Neuronal stem cell (in vitro differentiated cells): Measurements from ENCODE around the gene HSD17B8.

Source experiments
- DNase-seq: peaks from one replicate; pipeline ENCODE4 v3.0.0-alpha.2; 2013; ENCODE audit warnings: low spot score
- H2AFZ ChIP-seq: one replicate; pipeline ENCODE4 v1.6.1; 2013; ENCODE audit warnings: mild to moderate bottlenecking, low read length, inconsistent platforms
- H2AK5ac ChIP-seq: 2 replicates; pipeline ENCODE4 v1.6.1; 2013; ENCODE audit warnings: low read depth, mild to moderate bottlenecking, inconsistent platforms, low read length, moderate library complexity, mixed read lengths
- H2BK120ac ChIP-seq: 2 replicates; pipeline ENCODE4 v1.6.1; 2013; ENCODE audit warnings: low read depth, mild to moderate bottlenecking, inconsistent platforms, low read length, moderate library complexity, mixed read lengths
- H2BK12ac ChIP-seq: one replicate; pipeline ENCODE4 v1.6.1; 2013; ENCODE audit warnings: low read length, inconsistent platforms
- H2BK15ac ChIP-seq: 2 replicates; pipeline ENCODE4 v1.6.1; 2013; ENCODE audit warnings: mild to moderate bottlenecking, low read length, inconsistent platforms, mixed read lengths
- H2BK5ac ChIP-seq: one replicate; pipeline ENCODE4 v1.6.1; 2013; ENCODE audit warnings: inconsistent platforms, mild to moderate bottlenecking, low read length, moderate library complexity
- H3K14ac ChIP-seq: one replicate; pipeline ENCODE4 v1.6.1; 2013; ENCODE audit warnings: low read length, inconsistent platforms
- H3K18ac ChIP-seq: 2 replicates; pipeline ENCODE4 v1.6.1; 2013; ENCODE audit warnings: low read length, inconsistent platforms
- H3K23ac ChIP-seq: 2 replicates; pipeline ENCODE4 v1.6.1; 2013; ENCODE audit warnings: low read depth, mild to moderate bottlenecking, mixed read lengths, low read length, inconsistent platforms; ENCODE audit not compliant: poor library complexity
- H3K27ac ChIP-seq: replicated peaks from 3 replicates; pipeline ENCODE4 v1.5.1; 2013; ENCODE audit warnings: low read length, inconsistent platforms
- H3K27me3 ChIP-seq, 3 experiments: 2 replicates each; pipeline ENCODE4 v1.6.1; 2013; ENCODE audit warnings: low read length in 3 of 3, mild to moderate bottlenecking in 2 of 3, inconsistent platforms in 1 of 3, low read depth in 1 of 3, mixed read lengths in 1 of 3, moderate library complexity in 1 of 3; ENCODE audit not compliant: control insufficient read depth in 3 of 3, insufficient read depth in 3 of 3
- H3K36me3 ChIP-seq, 2 donors: replicated peaks in 1 of 2; 2 replicates each; pipeline ENCODE4 v1.6.1; 2013; ENCODE audit warnings: low read length in 2 of 2; ENCODE audit not compliant: control insufficient read depth in 2 of 2, insufficient read depth in 2 of 2
- H3K4ac ChIP-seq: 2 replicates; pipeline ENCODE4 v1.6.1; 2013; ENCODE audit warnings: inconsistent platforms, mild to moderate bottlenecking, low read length, moderate library complexity
- H3K4me1 ChIP-seq, 2 donors: 1 replicate in 1 of 2; 2 replicates in 1 of 2; pipeline ENCODE4 v1.6.1; 2013; ENCODE audit warnings: low read length in 2 of 2, low read depth in 1 of 2; ENCODE audit not compliant: control insufficient read depth in 2 of 2, insufficient read depth in 1 of 2
- H3K4me2 ChIP-seq: one replicate; pipeline ENCODE4 v1.6.1; 2013; ENCODE audit warnings: mild to moderate bottlenecking, low read length, inconsistent platforms; ENCODE audit not compliant: insufficient read depth, poor library complexity, severe bottlenecking
- H3K4me3 ChIP-seq, 2 donors: 2 replicates each; pipeline ENCODE4 v1.5.1; 2013; ENCODE audit warnings: low read length in 2 of 2, mild to moderate bottlenecking in 2 of 2, inconsistent platforms in 1 of 2, moderate library complexity in 1 of 2
- H3K79me1 ChIP-seq: one replicate; pipeline ENCODE4 v1.6.1; 2013; ENCODE audit warnings: low read depth, mild to moderate bottlenecking, inconsistent platforms, low read length, moderate library complexity
- H3K9ac ChIP-seq: one replicate; pipeline ENCODE4 v1.6.1; 2013; ENCODE audit warnings: mild to moderate bottlenecking, low read depth, low read length, inconsistent platforms; ENCODE audit not compliant: poor library complexity
- H3K9me3 ChIP-seq, 2 donors: replicated peaks in 1 of 2; 2 replicates each; pipeline versions ENCODE3 to v1.6.1; 2013; ENCODE audit warnings: low read length in 2 of 2, mild to moderate bottlenecking in 2 of 2, inconsistent platforms in 1 of 2, low read depth in 1 of 2, mixed read lengths in 1 of 2, moderate library complexity in 1 of 2; ENCODE audit not compliant: control insufficient read depth in 2 of 2, insufficient read depth in 1 of 2
- H4K8ac ChIP-seq: one replicate; pipeline ENCODE4 v1.6.1; 2013; ENCODE audit warnings: low read depth, mild to moderate bottlenecking, inconsistent platforms, low read length, moderate library complexity
- H4K91ac ChIP-seq: one replicate; pipeline ENCODE4 v1.6.1; 2013; ENCODE audit warnings: low read length, low read depth, mild to moderate bottlenecking, inconsistent platforms; ENCODE audit not compliant: poor library complexity
- WGBS, 2 donors: extraction: QIAGEN DNeasy Blood & Tissue Kit; methylation state at CpG; one replicate each; pipeline ENCODE4 v1.1.7; 2013; ENCODE audit warnings: missing lambda C conversion rate in 2 of 2, mixed read lengths in 1 of 2; ENCODE audit not compliant: insufficient read length in 2 of 2, insufficient replicate concordance in 1 of 2; ENCODE audit errors: extremely low coverage in 2 of 2; 5-methylcytosine and 5-hydroxymethylcytosine counted together

HSD17B8 gene

GRCh38 chr6:33237741-33238140 is 33.3 kb downstream of the HSD17B8 start:
- Histone ChIP-seq H3K4me1 (peaks cover 0 to 4% of the 10 kb centered on the region in 2 donors), H2BK12ac (no peak overlapping the region), H3K4me3 (no peak overlapping the region), H4K8ac (no peak overlapping the region), H3K9ac (no peak overlapping the region), H2AFZ (no peak overlapping the region), H3K27ac (no peak overlapping the region), H3K14ac (no peak overlapping the region), H2BK5ac (no peak overlapping the region), H3K36me3 (no peaks in the 10 kb centered on the region), H3K9me3 (no peaks in the 10 kb centered on the region), H3K4me2 (no peak overlapping the region), H3K4ac (no peak overlapping the region), H3K27me3 (peaks cover 0 to 20% (median 2%) of the 10 kb centered on the region in 3 experiments), H3K18ac (no peak overlapping the region), H3K23ac (no peak overlapping the region), H2AK5ac (no peak overlapping the region), H2BK120ac (no peak overlapping the region), H4K91ac (no peak overlapping the region), H3K79me1 (no peaks in the 10 kb centered on the region), H2BK15ac (no peak overlapping the region)
- no CpG with 5 or more reads among the region's 2 CpGs for WGBS, 2 donors
- no peak for DNase-seq

GRCh38 chr6:33241968-33242367 is 37.5 kb downstream of the HSD17B8 start:
- Histone ChIP-seq H3K4me1 (no peaks in the 10 kb centered on the region), H3K23ac (no peak overlapping the region), H3K18ac (no peak overlapping the region), H2AFZ (no peak overlapping the region), H2BK12ac (no peak overlapping the region), H3K9ac (no peak overlapping the region), H2BK5ac (no peak overlapping the region), H2BK120ac (no peak overlapping the region), H4K91ac (no peak overlapping the region), H3K36me3 (no peaks in the 10 kb centered on the region), H2BK15ac (no peak overlapping the region), H3K9me3 (no peaks in the 10 kb centered on the region), H3K4me2 (no peak overlapping the region), H4K8ac (no peak overlapping the region), H2AK5ac (no peak overlapping the region), H3K27me3 (peaks cover 0 to 9% (median 2%) of the 10 kb centered on the region in 3 experiments), H3K4ac (no peak overlapping the region), H3K14ac (no peak overlapping the region), H3K4me3 (no peak overlapping the region), H3K27ac (no peak overlapping the region), H3K79me1 (no peaks in the 10 kb centered on the region)
- DNase-seq, result no peak
- WGBS, 2 donors, result no CpG with 5 or more reads among the region's 3 CpGs

GRCh38 chr6:33243476-33243875 is 39.0 kb downstream of the HSD17B8 start:
- Histone ChIP-seq H3K36me3 (no peaks in the 10 kb centered on the region), H3K27ac (no peak overlapping the region), H2BK12ac (no peak overlapping the region), H3K4me1 (peaks cover 1% of the 10 kb centered on the region in 2 donors), H2BK120ac (no peak overlapping the region), H3K14ac (no peak overlapping the region), H3K4ac (no peak overlapping the region), H3K4me2 (no peak overlapping the region), H3K27me3 (peaks cover 0 to 9% (median 2%) of the 10 kb centered on the region in 3 experiments), H3K4me3 (no peak overlapping the region), H3K18ac (no peak overlapping the region), H3K23ac (no peak overlapping the region), H3K9me3 (no peaks in the 10 kb centered on the region), H4K8ac (no peak overlapping the region), H3K9ac (no peak overlapping the region), H3K79me1 (no peaks in the 10 kb centered on the region), H4K91ac (no peak overlapping the region), H2AFZ (no peak overlapping the region), H2BK15ac (no peak overlapping the region), H2AK5ac (no peak overlapping the region), H2BK5ac (no peak overlapping the region)
- no CpG with 5 or more reads among the region's 1 CpG for WGBS, 2 donors
- DNase-seq, result no peak

GRCh38 chr6:33247977-33248642 is 43.7 kb downstream of the HSD17B8 start:
- no peak overlapping the region for H4K91ac ChIP-seq
- peaks cover 0 to 3% (median 0%) of the 10 kb centered on the region in 3 experiments for H3K27me3 ChIP-seq
- H3K4me1 ChIP-seq, result peaks cover 9 to 13% of the 10 kb centered on the region in 2 donors
- no peak overlapping the region for H3K27ac ChIP-seq
- H3K4me2 ChIP-seq, result peak overlapping the region; percentile 91
- H3K18ac ChIP-seq, result no peak overlapping the region
- DNase-seq, result peak; percentile 93
- H2BK120ac ChIP-seq, result no peak overlapping the region
- H3K9ac ChIP-seq, result peak overlapping the region; percentile 65
- peak overlapping the region; percentile 87 for H2AFZ ChIP-seq
- no peak overlapping the region for H4K8ac ChIP-seq
- H3K14ac ChIP-seq, result no peak overlapping the region
- H3K23ac ChIP-seq, result peak overlapping the region; percentile 35
- WGBS, 2 donors, result no CpG with 5 or more reads among the region's 28 CpGs
- H2BK15ac ChIP-seq, result peak overlapping the region; percentile 54
- no peaks in the 10 kb centered on the region for H3K9me3 ChIP-seq
- H3K4me3 ChIP-seq, result peak overlapping the region in 1 of 2 donors; percentile 67
- no peak overlapping the region for H2BK12ac ChIP-seq
- H3K4ac ChIP-seq, result no peak overlapping the region
- no peak overlapping the region for H2AK5ac ChIP-seq
- H3K79me1 ChIP-seq, result no peaks in the 10 kb centered on the region
- H2BK5ac ChIP-seq, result no peak overlapping the region
- peaks cover 3 to 18% of the 10 kb centered on the region in 2 donors for H3K36me3 ChIP-seq
